ENCODE results near the gene GRIK1.

The GRIK1 gene

DNA sequence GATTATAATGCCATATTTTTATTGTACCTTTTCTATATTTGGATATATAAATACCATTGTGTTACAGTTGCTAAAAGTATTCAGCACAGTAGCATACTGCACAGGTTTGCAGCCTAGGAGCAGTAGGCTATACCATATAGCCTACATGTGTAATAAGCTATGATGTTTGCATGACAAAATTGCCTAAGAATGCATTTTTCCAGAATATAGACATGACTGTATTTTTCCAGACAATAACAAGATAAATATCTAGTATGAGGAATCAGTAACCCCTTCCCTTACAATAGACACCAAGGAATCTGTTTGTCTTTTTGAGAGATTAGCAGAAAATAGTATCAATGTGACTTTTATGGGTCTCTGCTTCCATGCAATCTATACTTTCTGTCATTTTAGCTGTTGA, 228.6 kb downstream of the GRIK1 start:
- DNase-seq: no peak

DNA sequence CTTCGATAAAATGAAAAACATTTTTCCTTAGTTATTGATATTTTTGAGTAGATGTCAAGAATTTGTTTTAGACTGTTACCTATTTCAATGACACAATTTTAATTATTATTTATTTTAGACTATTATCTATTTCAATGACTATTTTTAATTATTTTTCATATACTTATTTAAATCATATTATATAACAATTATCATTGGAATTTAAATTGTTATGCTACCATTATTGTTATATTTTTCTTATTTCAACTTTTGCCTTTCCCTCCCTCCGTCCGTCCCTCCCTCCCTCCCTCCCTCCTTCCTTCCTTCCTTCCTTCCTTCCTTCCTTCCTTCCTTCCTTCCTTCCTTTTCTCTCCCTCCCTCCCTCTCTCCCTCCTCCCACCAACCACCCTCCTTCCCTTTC, 229.3 kb downstream of the GRIK1 start:
- no peak for DNase-seq

- no peak for DNase-seq
Observed at GRCh38 chr21:29708401-29708800, 231.4 kb downstream of the GRIK1 start.

DNA sequence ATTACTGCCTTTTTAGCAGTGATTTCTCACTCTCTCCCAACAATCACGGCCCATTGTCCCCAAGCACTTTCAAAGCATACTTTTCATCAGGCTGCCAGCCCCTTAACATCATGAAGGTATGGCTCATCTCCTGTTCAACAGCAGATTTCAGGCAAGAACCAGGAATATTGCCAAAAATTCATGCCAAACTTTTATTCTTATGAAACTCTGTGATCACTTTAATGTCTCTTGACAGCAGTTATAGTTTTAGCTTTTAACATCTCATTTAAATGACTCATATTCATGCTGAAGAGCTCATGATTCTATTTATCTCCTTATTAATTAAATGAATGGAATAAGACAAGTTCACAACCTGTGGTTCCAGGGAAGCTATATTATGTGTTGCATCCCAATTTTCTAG, 235.1 kb downstream of the GRIK1 start:
- DNase-seq: no peak

DNA sequence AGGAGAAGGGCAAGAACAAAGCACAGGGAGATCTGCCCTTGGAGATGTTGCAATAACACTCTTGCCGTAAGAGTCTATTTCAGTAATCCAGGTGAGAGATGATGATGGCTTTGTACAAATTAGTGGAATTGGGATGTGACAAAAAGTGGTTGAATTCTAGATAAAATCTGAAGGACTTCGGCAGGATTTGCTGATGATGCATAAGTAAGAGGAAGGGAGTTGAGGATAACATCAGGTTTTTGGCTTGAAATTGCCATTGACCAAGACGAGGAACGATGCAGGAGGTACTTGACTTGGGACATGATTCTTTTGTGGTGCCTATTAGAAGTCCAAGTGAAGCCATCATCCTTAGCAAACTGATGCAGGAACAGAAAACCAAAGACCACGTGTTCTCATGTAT, 238.1 kb downstream of the GRIK1 start:
- no peak for DNase-seq

- no peak for DNase-seq
Observed at GRCh38 chr21:29697555-29698193, 242.1 kb downstream of the GRIK1 start.

- DNase-seq: no peak
Observed at GRCh38 chr21:29696937-29697336, 242.9 kb downstream of the GRIK1 start.

DNA sequence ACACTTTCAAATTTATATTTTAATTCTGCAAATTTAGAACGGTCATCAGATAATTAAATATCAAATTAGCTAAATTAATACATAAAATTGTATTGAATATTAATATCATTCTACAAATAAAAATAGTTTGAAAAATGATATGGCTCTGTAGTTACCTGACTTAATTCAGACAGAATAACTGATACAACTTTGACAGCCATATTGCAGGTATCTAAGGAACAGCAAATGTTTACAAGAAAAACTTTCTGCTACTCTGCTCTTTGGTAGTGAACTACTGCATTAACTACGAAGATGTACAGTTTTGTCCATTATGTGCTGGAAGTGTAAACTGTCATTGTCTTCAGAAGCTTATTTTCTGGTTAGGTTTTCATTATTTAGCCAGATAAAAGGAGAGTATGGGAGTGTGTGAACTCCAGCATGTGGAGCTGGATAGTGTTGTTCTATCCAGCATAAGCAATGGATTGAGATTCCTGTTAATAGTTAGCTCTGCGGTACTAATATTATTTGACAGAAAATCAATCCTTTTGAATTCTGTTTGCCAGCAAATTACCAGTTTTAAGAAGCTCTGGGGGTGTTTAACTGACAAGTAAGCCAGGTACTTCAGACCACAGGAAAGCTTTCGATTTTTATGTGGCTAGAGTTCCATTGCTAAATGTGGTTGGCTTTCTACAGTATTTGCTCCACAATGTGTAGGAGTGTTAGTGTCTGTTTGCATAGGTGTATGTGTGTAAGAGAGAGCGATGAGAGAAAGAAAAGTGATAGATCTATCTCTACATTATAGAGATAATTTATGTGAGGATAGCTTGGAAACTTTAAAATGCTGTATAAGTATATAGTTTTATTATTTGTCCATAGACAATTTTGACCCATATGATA, 247.9 kb downstream of the GRIK1 start:
- no peak for DNase-seq

GRCh38 chr21:29689753-29690152, 250.0 kb downstream of the GRIK1 start:
- DNase-seq: no peak

DNA sequence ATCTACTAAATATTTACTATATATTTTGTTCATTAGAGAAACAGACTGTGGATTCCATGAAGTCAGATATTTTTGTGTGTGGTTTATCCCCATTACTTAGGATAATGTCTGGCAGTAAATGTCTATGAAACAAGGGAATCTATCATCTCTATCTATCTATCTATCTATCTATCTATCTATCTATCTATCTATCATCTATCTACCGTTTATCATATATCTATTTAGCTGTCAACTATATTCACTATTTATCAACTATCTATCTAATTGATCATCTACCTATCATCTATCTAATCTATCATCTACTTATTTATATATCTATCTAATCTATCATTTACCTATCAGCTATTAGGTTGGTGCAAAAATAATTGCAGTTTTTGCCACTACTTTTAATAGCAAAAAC, 255.7 kb downstream of the GRIK1 start:
- no peak for DNase-seq

- DNase-seq: no peak
Observed at GRCh38 chr21:29682800-29683199, 257.0 kb downstream of the GRIK1 start.

DNA sequence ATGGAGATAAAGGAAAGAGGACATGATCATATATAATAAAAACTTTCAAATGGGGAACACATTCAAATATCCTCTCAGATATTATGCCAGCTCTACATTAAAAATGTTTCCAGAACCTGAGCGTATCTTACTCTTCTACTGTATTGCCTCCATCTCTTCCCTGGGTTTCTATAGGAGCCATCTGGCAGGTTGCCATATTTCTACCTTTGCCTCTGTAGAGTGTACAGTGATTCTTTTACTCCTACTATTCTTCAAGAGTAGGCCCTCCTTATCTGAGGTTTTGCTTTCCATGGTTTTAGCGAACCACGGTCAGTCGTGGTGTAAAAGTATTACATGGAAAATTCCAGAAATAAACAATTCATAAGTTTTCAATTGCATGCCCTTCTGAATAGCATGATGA, 259.5 kb downstream of the GRIK1 start:
- no peak for DNase-seq

DNA sequence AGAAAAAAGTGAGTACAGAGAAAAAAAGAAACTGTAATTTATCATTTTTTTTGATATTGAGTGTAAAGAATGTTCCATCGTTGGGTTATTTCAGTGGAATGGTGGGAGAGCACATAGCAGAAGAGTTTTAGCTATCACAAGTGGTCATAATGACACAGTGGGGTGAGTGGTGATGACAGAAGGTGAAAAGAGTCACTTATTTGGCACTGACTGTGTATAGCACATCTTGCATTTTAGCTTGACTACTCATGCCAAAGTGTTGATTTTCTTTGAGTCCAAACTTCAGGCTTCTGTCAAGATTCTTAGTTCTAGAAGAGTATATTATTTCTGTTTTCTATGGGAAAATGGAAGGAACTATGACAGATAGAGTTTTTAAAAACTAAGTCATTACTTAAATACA, 261.2 kb downstream of the GRIK1 start:
- DNase-seq: no peak

GRCh38 chr21:29677326-29677725, 262.5 kb downstream of the GRIK1 start:
- no peak for DNase-seq

- no peak for DNase-seq
Observed at GRCh38 chr21:29676395-29676794, 263.4 kb downstream of the GRIK1 start.

DNA sequence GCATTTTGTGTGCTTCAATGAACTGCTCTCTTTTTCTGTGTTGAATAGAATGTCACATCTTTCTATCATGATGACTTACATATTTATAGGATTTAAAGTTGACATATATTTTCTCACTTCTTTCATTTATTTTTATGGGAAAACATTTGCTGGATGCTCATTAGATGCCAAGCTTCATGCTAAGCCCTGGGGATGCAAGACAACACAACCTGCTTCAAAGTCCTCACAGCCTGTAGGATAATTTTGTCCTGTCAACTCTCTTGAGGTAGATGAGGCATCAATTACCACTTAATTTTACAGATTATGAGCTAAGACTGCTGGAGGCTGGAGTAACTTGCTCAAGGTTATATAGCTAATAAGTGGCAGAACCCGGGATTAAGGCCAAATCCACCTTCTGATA, 264.3 kb downstream of the GRIK1 start:
- DNase-seq: no peak

DNA sequence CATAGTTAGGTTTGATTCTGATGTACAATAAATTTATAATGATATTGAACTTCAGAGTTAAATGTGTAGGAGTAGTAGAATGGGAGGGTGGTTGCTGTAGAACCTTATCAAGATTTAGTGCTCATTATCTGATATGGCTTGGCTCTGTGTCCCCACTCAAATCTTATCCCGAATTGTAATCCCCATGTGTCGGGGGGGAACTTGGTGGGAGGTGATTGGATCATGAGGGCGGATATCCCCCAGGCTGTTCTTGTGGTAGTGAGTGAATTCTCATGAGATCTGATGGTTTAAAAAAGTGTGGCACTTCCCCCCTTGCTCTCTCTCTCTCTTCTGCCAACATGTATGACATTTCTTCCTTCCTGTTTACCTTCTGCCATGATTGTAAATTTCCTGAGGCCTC, 265.5 kb downstream of the GRIK1 start:
- DNase-seq: no peak

- no peak for DNase-seq
Observed at GRCh38 chr21:29673096-29673610, 266.6 kb downstream of the GRIK1 start.

- DNase-seq: no peak
Observed at GRCh38 chr21:29671728-29672127, 268.1 kb downstream of the GRIK1 start.

DNA sequence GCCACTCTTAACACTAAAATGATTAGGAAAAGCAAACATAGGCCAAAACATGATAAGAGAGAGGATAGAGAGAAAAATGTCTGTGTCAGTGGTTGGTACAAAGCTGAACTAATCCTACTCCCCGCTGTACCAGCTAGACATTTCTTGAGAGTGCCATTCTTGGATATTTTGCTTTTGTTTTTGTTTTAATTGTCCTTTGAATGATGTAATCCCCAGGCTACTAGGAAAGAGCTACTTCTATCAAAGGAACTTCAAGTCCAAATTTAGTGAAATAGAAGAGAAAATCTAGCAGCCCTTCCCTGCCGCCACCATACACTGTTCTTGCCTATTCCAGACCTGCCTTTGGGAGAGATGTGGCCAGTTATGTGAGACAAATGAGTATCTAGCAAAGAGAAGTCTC, 269.6 kb downstream of the GRIK1 start:
- no peak for DNase-seq

DNA sequence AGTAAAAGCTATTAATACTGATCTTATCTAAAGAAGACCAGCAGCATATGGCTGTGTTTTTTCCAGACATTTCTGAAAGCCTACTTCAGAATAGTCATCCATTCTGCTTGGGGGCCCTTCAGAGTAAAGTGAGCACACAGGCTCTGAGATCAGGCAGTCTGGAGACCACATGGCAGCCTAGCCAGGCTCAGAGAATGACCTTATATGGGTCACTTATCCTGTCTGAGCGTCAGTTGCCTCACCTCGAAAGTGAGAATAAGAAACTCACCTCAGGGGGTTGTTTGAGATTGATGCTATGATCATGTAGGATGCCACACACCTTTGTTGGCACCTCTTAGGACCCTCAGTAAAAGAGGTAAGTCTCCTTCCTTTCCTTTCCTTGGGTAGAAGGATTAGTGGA, 270.4 kb downstream of the GRIK1 start:
- DNase-seq: no peak

DNA sequence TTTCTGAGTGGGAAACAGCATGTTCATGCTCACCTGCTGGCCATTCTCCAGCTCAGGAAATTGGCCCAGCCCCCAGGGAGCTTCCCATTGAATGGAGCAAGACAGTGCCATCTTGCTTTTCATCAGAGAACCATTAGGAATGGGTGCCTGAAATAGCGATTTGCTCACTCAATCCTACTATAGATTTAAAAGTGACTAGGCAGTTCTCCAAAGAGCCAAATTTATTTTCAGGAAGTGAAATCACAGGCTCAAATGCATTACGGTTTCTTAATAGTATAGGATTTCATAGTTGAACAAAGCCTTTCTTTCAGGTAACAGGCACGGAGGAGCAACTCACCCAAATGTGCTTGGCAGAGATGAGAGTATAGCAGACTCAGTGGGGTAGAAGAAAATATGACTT, 272.1 kb downstream of the GRIK1 start:
- DNase-seq: no peak

DNA sequence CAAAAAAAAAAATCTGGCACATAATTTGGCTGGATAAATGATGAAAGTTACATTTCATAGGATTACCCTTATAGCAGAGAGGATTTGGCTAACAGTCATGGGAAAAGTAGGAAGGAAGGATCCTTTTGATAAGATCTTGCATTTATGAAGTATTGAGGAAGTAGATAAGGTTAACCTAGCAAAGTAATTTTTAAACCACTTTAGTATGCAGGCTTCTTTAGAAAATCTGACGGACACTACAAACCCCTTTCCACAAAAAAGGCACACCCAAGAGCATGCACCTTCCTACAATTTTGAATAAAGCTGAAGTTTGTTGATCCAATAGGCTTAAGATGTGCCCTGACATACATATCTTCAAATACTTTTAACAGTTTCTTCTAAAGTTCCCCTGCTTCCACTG, 275.2 kb downstream of the GRIK1 start:
- DNase-seq: no peak

DNA sequence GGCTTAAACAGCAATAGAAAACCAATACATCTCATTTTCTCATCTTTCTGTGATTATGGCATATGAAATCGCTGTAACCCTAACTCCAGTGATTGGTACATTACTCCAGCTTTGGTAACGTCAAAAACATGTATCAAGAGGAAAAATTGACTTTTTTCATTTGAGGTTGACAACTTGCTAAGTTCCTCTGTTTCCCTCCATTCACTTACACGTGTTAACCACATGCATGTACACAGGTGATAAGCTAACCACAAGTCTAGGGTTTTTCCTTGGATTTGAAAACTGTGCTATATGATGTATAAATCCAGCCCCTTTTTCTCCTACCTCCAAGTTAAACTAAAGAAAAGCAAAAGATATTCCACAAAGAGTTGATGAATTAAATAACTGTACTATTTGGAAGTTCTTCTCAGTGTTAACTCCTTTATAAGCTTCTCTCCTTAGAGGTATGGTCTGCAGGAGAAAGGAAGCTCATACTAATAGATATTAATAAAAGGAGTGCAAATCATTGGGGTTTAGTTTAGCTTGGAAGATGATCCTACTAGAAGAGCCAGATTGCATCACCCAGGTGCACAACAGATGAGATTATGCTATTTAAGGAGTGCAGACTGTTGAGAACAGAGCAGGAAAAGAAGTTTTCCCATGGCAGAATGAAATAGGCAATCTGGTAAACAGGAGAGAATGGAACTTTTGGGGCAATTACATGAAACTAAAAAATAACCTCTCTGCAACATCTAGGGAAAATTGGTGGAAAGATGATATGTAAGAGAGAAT, 277.9 kb downstream of the GRIK1 start:
- DNase-seq: no peak

All from CD4-positive, alpha-beta T cell treated with Interleukin-17A for 4 hours (primary cell).